IMR-90 (cell line): ENCODE results near the gene ALDH7A1. TPM values are rescaled to one million over a fixed set of nuclear protein-coding genes. Genes with fewer than 3 reads are reported as not detected.
A peak's percentile ranks its signal among the peaks of the same experiment; 100 is the strongest.

Experiments
- ATAC-seq: fragments of 200-7000 bp; cut with Tn5 transposase; 2 replicates; pipeline ENCODE4 v1.9.1; 2020; ENCODE audit warnings: low read depth, mild to moderate bottlenecking, moderate library complexity
- BruUV-seq: library from RNA; stranded (reverse); fragments of 400-500 nt; replicated peaks from 2 replicates; lab custom pipeline; 2021; lab: Mats Ljungman, UMichigan
- CTCF ChIA-PET: fragments of 300-600 bp; formaldehyde crosslinking; extraction: SDS; loops from one replicate; lab custom pipeline; 2021; ENCODE audit warnings: antibody characterized with exemption; lab: Yijun Ruan, JAX
- POLR2A ChIA-PET: fragments of 300-600 bp; sonication (Branson Sonifier 250); formaldehyde crosslinking; loops from one replicate; lab custom pipeline; 2022; ENCODE audit warnings: antibody characterized with exemption; ENCODE audit not compliant: unreplicated experiment; lab: Charles Lee
- DNase-seq: peaks from one replicate; pipeline ENCODE4 v3.0.0; 2013
- H2AFZ ChIP-seq: replicated peaks from 2 replicates; pipeline ENCODE3; 2013; ENCODE audit warnings: low read length, mild to moderate bottlenecking; ENCODE audit not compliant: poor library complexity
- H2AK5ac ChIP-seq: 2 replicates; pipeline ENCODE4 v1.6.1; 2013; ENCODE audit warnings: low read depth, low read length, inconsistent platforms
- H2AK9ac ChIP-seq: replicated peaks from 2 replicates; pipeline ENCODE3; 2013; ENCODE audit warnings: mild to moderate bottlenecking, low read depth, low read length, moderate library complexity; ENCODE audit not compliant: poor library complexity
- H2BK120ac ChIP-seq: 2 replicates; pipeline ENCODE4 v1.6.1; 2013; ENCODE audit warnings: low read depth, low read length, inconsistent platforms
- H2BK15ac ChIP-seq: 3 replicates; pipeline ENCODE4 v1.6.1; 2013; ENCODE audit warnings: low read depth, low read length, inconsistent platforms
- H2BK20ac ChIP-seq: 2 replicates; pipeline ENCODE4 v1.6.1; 2013; ENCODE audit warnings: low read depth, mild to moderate bottlenecking, inconsistent platforms, low read length, moderate library complexity
- H2BK5ac ChIP-seq: 2 replicates; pipeline ENCODE4 v1.6.1; 2013; ENCODE audit warnings: mild to moderate bottlenecking, low read depth, low read length, inconsistent platforms; ENCODE audit not compliant: poor library complexity, severe bottlenecking
- H3K14ac ChIP-seq: replicated peaks from 2 replicates; pipeline ENCODE4 v1.6.1; 2013; ENCODE audit warnings: low read depth, low read length, inconsistent platforms
- H3K18ac ChIP-seq: 2 replicates; pipeline ENCODE4 v1.6.1; 2013; ENCODE audit warnings: low read depth, low read length, control low read depth
- H3K23ac ChIP-seq: 2 replicates; pipeline ENCODE4 v1.6.1; 2013; ENCODE audit warnings: low read depth, low read length, inconsistent platforms
- H3K27ac ChIP-seq: 2 replicates; pipeline ENCODE4 v1.5.1; 2013; ENCODE audit warnings: mild to moderate bottlenecking, control low read depth, low read length; ENCODE audit not compliant: insufficient read depth
- H3K27me3 ChIP-seq: 2 replicates; pipeline ENCODE4 v1.6.1; 2013; ENCODE audit warnings: low read length; ENCODE audit not compliant: control insufficient read depth, insufficient read depth
- H3K36me3 ChIP-seq: 2 replicates; pipeline ENCODE4 v1.6.1; 2013; ENCODE audit warnings: low read length, mixed read lengths; ENCODE audit not compliant: control insufficient read depth, insufficient read depth
- H3K4ac ChIP-seq: 2 replicates; pipeline ENCODE4 v1.6.1; 2013; ENCODE audit warnings: low read depth, low read length, inconsistent platforms
- H3K4me1 ChIP-seq: 2 replicates; pipeline ENCODE4 v1.6.1; 2013; ENCODE audit warnings: low read length, mixed read lengths; ENCODE audit not compliant: control insufficient read depth, insufficient read depth
- H3K4me2 ChIP-seq: 2 replicates; pipeline ENCODE4 v1.6.1; 2013; ENCODE audit warnings: low read depth, mild to moderate bottlenecking, control low read depth, low read length, moderate library complexity
- H3K4me3 ChIP-seq: 2 replicates; pipeline ENCODE4 v1.5.1; 2013; ENCODE audit warnings: low read depth, mild to moderate bottlenecking, control low read depth, low read length, moderate library complexity; ENCODE audit not compliant: insufficient read depth
- H3K56ac ChIP-seq: 2 replicates; pipeline ENCODE4 v1.6.1; 2013; ENCODE audit warnings: low read length, inconsistent platforms; ENCODE audit not compliant: insufficient read depth; ENCODE audit errors: extremely low read depth
- H3K79me1 ChIP-seq, 2 experiments: 2 replicates each; pipeline ENCODE4 v1.6.1; 2013; ENCODE audit warnings: low read length in 2 of 2, inconsistent platforms in 1 of 2, low read depth in 1 of 2
- H3K9ac ChIP-seq: 2 replicates; pipeline ENCODE4 v1.6.1; 2013; ENCODE audit warnings: low read depth, low read length, control low read depth
- H3K9me1 ChIP-seq: 2 replicates; pipeline ENCODE4 v1.6.1; 2013; ENCODE audit warnings: low read length, inconsistent platforms; ENCODE audit not compliant: insufficient read depth
- H3K9me3 ChIP-seq: 2 replicates; pipeline ENCODE4 v1.6.1; 2013; ENCODE audit warnings: low read length; ENCODE audit not compliant: control insufficient read depth, insufficient read depth
- H4K20me1 ChIP-seq: 2 replicates; pipeline ENCODE4 v1.6.1; 2013; ENCODE audit warnings: low read length, inconsistent platforms; ENCODE audit not compliant: insufficient read depth
- H4K5ac ChIP-seq: 2 replicates; pipeline ENCODE4 v1.6.1; 2013; ENCODE audit warnings: mild to moderate bottlenecking, low read depth, low read length, control low read depth
- H4K8ac ChIP-seq, 2 experiments: 2 replicates each; pipeline ENCODE4 v1.6.1; 2013; ENCODE audit warnings: low read depth in 2 of 2, low read length in 2 of 2, control low read depth in 1 of 2, inconsistent platforms in 1 of 2
- H4K91ac ChIP-seq: 2 replicates; pipeline ENCODE4 v1.6.1; 2013; ENCODE audit warnings: low read depth, low read length, inconsistent platforms; ENCODE audit not compliant: insufficient read depth
- BHLHE40 ChIP-seq: fragments of 150-350 bp; IDR thresholded peaks from 2 replicates; pipeline ENCODE4 v1.6.1; 2016; ENCODE audit warnings: mild to moderate bottlenecking, low read depth, low read length
- MXI1 ChIP-seq: IDR thresholded peaks from 2 replicates; pipeline ENCODE4 v1.6.1; 2012; ENCODE audit warnings: low read depth, mild to moderate bottlenecking, low read length, moderate library complexity, borderline replicate concordance
- NFE2L2 ChIP-seq: fragments of 150-350 bp; IDR thresholded peaks from 2 replicates; pipeline ENCODE4 v1.6.1; 2016; ENCODE audit warnings: low read depth, mild to moderate bottlenecking, low read length
- RAD21 ChIP-seq: IDR thresholded peaks from 2 replicates; pipeline ENCODE4 v1.6.1; 2012; ENCODE audit warnings: low read length, improper control_type of control experiment
- SMC3 ChIP-seq: fragments of 150-350 bp; IDR thresholded peaks from 2 replicates; pipeline ENCODE4 v1.6.1; 2016; ENCODE audit warnings: low read depth, mild to moderate bottlenecking, antibody characterized with exemption, low read length, moderate library complexity
- USF2 ChIP-seq: fragments of 150-350 bp; IDR thresholded peaks from 2 replicates; pipeline ENCODE4 v1.6.1; 2017; ENCODE audit warnings: mild to moderate bottlenecking, antibody characterized with exemption, low read length, low read depth
- WGBS, 2 experiments: methylation state at CpG; one replicate each; pipeline versions ENCODE4 v1.1.5 to v1.1.7; 2013; ENCODE audit warnings: missing lambda C conversion rate in 2 of 2; ENCODE audit not compliant: insufficient read length in 1 of 2; ENCODE audit errors: extremely low coverage in 2 of 2; 5-methylcytosine and 5-hydroxymethylcytosine counted together
- dilution Hi-C: fragments of 300-500 bp; cut with HindIII; formaldehyde crosslinking; loops from one replicate; pipeline ENCODE4 v1.14.3; 2018; ENCODE audit warnings: low sequenced_read_pairs; ENCODE audit not compliant: unreplicated experiment
- in situ Hi-C: fragments of 300-500 bp; cut with MboI; formaldehyde crosslinking; loops from 3 replicates; pipeline ENCODE4 v1.14.3; 2019; ENCODE audit warnings: low sequenced_read_pairs, inconsistent platforms, mixed read lengths
- intact Hi-C: fragments of 100-400 bp; cut with micrococcal nuclease; formaldehyde crosslinking; loops from 2 replicates; pipeline ENCODE4 v1.10.0; 2022
- polyA plus RNA-seq, 3 experiments: library from polyadenylated mRNA; depleted of rRNA; stranded (reverse); fragments of >200 nt; gene quantifications; 2 replicates each; pipeline ENCODE4 v1.2.3, GENCODE V29; 2012; ENCODE audit warnings: low replicate concordance in 1 of 3
- total RNA-seq: library from RNA; depleted of rRNA; stranded (reverse); fragments of >200 nt; gene quantifications from 2 replicates; pipeline ENCODE4 v1.2.3, GENCODE V29; 2012

ALDH7A1 gene
- total and polyA plus RNA-seq, 2 of the 4 experiments (the other 2 are of a cell fraction) = 40.9 to 62.2 TPM

- intact Hi-C loops (loop anchor here (5.0 kb wide), 1 partner anchor 178 kb away; the partner anchor contains the start of gene LMNB1), in situ Hi-C loops (no loop called here), dilution Hi-C loops (no loop called here)
- no peak for ATAC-seq
- H4K5ac ChIP-seq = peak overlapping the region; percentile 57; the same call in 1 of the 2 replicates
- peaks cover 3% of the 10 kb centered on the region; the same call in 1 of the 2 replicates for H3K9me1 ChIP-seq
- no peak overlapping the region; the same call in 2 of the 3 replicates for H2BK15ac ChIP-seq
- no peak overlapping the region for H3K4me2 ChIP-seq
- H3K18ac ChIP-seq = no peak overlapping the region
- no peak overlapping the region for H3K27ac ChIP-seq
- peak overlapping the region; percentile 20; the same call in 1 of the 2 replicates for H3K4ac ChIP-seq
- no peak for TF ChIP-seq RAD21
- no peak for TF ChIP-seq NFE2L2
- TF ChIP-seq SMC3 = no peak
- no peak for TF ChIP-seq MXI1
- no peak for TF ChIP-seq BHLHE40
- no peak for TF ChIP-seq USF2
- no peak overlapping the region for H2AK5ac ChIP-seq
- 100% methylated on average over 2 of the region's 7 CpGs; no CpG with 5 or more reads in 1 of the 2 experiments for WGBS, 2 experiments
- no peaks in the 10 kb centered on the region for H3K27me3 ChIP-seq
- H2AK9ac ChIP-seq = peak overlapping the region; percentile 62
- H3K4me1 ChIP-seq = peaks cover 4% of the 10 kb centered on the region
- no peak overlapping the region; the same call in 1 of the 2 replicates for H2BK120ac ChIP-seq
- H3K23ac ChIP-seq = no peak overlapping the region
- POLR2A ChIA-PET = no interaction called here
- no peak overlapping the region for H3K9ac ChIP-seq
- peak overlapping the region; percentile 53 for H2BK5ac ChIP-seq
- peak overlapping the region; percentile 65 for H2AFZ ChIP-seq
- no peak overlapping the region for H3K56ac ChIP-seq
- no peak overlapping the region; the same call in 1 of the 2 replicates for H4K91ac ChIP-seq
- BruUV-seq = no TSS peak
- H3K36me3 ChIP-seq = peaks cover 7% of the 10 kb centered on the region
- H3K79me1 ChIP-seq = peaks cover 6 to 20% of the 10 kb centered on the region in 2 experiments; a peak in 3 of 4 replicates
- H2BK20ac ChIP-seq = no peak overlapping the region
- CTCF ChIA-PET = no interaction called here
- 0 out of 2 replicates have a peak overlapping the region, but pooled peaks have one; percentile 40 for H3K14ac ChIP-seq
- H3K4me3 ChIP-seq = no peak overlapping the region
- no peaks in the 10 kb centered on the region for H3K9me3 ChIP-seq
- peak overlapping the region in 1 of 2 experiments; percentile 85; a peak in 3 of 4 replicates for H4K8ac ChIP-seq
- peaks cover 4% of the 10 kb centered on the region; the same call in 1 of the 2 replicates for H4K20me1 ChIP-seq
- DNase-seq = no peak
Observed at GRCh38 chr5:126599499-126599898, 4.5 kb upstream of the ALDH7A1 start.
